Measurements from ENCODE around the gene FABP1. TPM values are rescaled to one million over a fixed set of nuclear protein-coding genes. Genes with fewer than 3 reads are reported as not detected.

The FABP1 gene
- total and polyA plus RNA-seq, 2 of the 8 experiments (the other 6 are each of a cell fraction or from before 2014, with no cell fraction given): 0.09 TPM; not detected in 1

GRCh38 chr2:88085602-88086001, 42.3 kb downstream of the FABP1 start:
- no peak overlapping the region for H4K8ac ChIP-seq (ENCODE audit: extremely low read depth, insufficient read depth, low read length)
- CTCF ChIA-PET (ENCODE audit: partially characterized antibody): interaction anchor here (0.7 to 2.7 kb wide), 3 partner anchors 12 to 25 kb away, joined by 3 to 16 read pairs (median 3); no protein-coding TSS in a partner anchor
- H2BK12ac ChIP-seq (ENCODE audit: low read depth, low read length): no peak overlapping the region
- no peak overlapping the region for H2BK5ac ChIP-seq (ENCODE audit: low read depth, low read length)
- no peak overlapping the region for H3K9ac ChIP-seq (replicated peaks in 1 of 4; ENCODE audit: extremely low read depth in 1 of 4, low read depth in 3 of 4, low read length in 3 of 4)
- peaks cover 1 to 6% (median 4%) of the 10 kb centered on the region in 4 experiments; a peak in 6 of 7 replicates for H3K4me1 ChIP-seq (replicated peaks in 1 of 4; ENCODE audit: control insufficient read depth in 3 of 4, insufficient read depth in 4 of 4, low read length in 3 of 4)
- H3K14ac ChIP-seq (ENCODE audit: insufficient read length): no peak overlapping the region
- no peak overlapping the region for H2AFZ ChIP-seq (ENCODE audit: low read length)
- 88% methylated on average over 5 of the region's 5 CpGs; no CpG with 5 or more reads in 1 of the 2 experiments for WGBS, 2 experiments (ENCODE audit: extremely low coverage in 1 of 2, insufficient coverage in 1 of 2, insufficient read length in 1 of 2, insufficient replicate concordance in 2 of 2, low coverage in 1 of 2, low lambda C conversion rate in 2 of 2, missing lambda C conversion rate in 1 of 2)
- no peak overlapping the region for H2AK5ac ChIP-seq (ENCODE audit: low read depth, low read length)
- no peaks in the 10 kb centered on the region for H3K79me1 ChIP-seq (ENCODE audit: low read depth, low read length)
- no peak overlapping the region for H3K27ac ChIP-seq (ENCODE audit: low read depth, low read length)
- H3K23ac ChIP-seq (ENCODE audit: insufficient read length): no peak overlapping the region
- TF ChIP-seq CBX5 (IDR thresholded peaks at IDR 0.05; ENCODE audit: low read depth, low read length): no peak
- no peak for TF ChIP-seq YY1 (IDR thresholded peaks at IDR 0.05; ENCODE audit: low read depth, low read length)
- no peak for TF ChIP-seq SRF (IDR thresholded peaks at IDR 0.05; ENCODE audit: low read depth, low read length)
- no peak for TF ChIP-seq PHF8 (conservative IDR thresholded peaks at IDR 0.05; ENCODE audit: low read depth, low read length)
- no peak for TF ChIP-seq NANOG (IDR thresholded peaks at IDR 0.05; ENCODE audit: insufficient read depth, low read depth, low read length, poor library complexity, severe bottlenecking)
- TF ChIP-seq BRCA1 (IDR thresholded peaks at IDR 0.05; ENCODE audit: low read depth, low read length): no peak
- TF ChIP-seq SP1 (IDR thresholded peaks at IDR 0.05; ENCODE audit: low read depth, low read length): no peak
- no peak for TF ChIP-seq POU5F1 (IDR thresholded peaks at IDR 0.05; ENCODE audit: low read depth, low read length)
- FAIRE-seq (no peak), DNase-seq (ENCODE audit: low read depth in 1 of 2, low spot score in 2 of 2) (no peak)
- no peak overlapping the region for H2BK20ac ChIP-seq (ENCODE audit: low read length)
- no peak overlapping the region for H3K4me2 ChIP-seq (ENCODE audit: insufficient read depth in 1 of 2, low read depth in 2 of 2, low read length in 2 of 2)
- peak overlapping the region; percentile 52 for H4K91ac ChIP-seq (replicated peaks; ENCODE audit: insufficient read length, low read length)
- no peaks in the 10 kb centered on the region for H3K9me3 ChIP-seq (ENCODE audit: insufficient read depth in 2 of 2, low read depth in 1 of 2, low read length in 1 of 2)
- H3K56ac ChIP-seq (replicated peaks; ENCODE audit: insufficient read length, low read depth, low read length): no peak overlapping the region
- 0 out of 2 replicates have a peak overlapping the region, but pooled peaks have one; percentile 3 for H3K18ac ChIP-seq (ENCODE audit: extremely low read depth, low read length)
- no peaks in the 10 kb centered on the region for H3K23me2 ChIP-seq (ENCODE audit: low read depth, low read length)
- H3K4ac ChIP-seq (replicated peaks; ENCODE audit: insufficient read length, low read depth, low read length): no peak overlapping the region
- no peak overlapping the region for H2BK120ac ChIP-seq (replicated peaks; ENCODE audit: low read depth, low read length)
- H4K5ac ChIP-seq (ENCODE audit: insufficient read length, low read depth, low read length): no peak overlapping the region
- H2BK15ac ChIP-seq (ENCODE audit: low read length): no peak overlapping the region
- no peaks in the 10 kb centered on the region for H3K27me3 ChIP-seq (replicated peaks in 1 of 4; ENCODE audit: control insufficient read depth in 3 of 4, extremely low read depth in 1 of 4, insufficient read depth in 3 of 4, low read length in 3 of 4)
- no peaks in the 10 kb centered on the region for H3K36me3 ChIP-seq (ENCODE audit: control insufficient read depth in 2 of 4, insufficient read depth in 4 of 4, low read length in 3 of 4)
- no peaks in the 10 kb centered on the region for H4K20me1 ChIP-seq (replicated peaks in 1 of 2; ENCODE audit: control insufficient read depth in 1 of 2, insufficient read depth in 2 of 2, low read length in 2 of 2)
- no peak overlapping the region for H3K4me3 ChIP-seq (ENCODE audit: extremely low read depth in 1 of 4, insufficient read depth in 2 of 4, low read depth in 3 of 4, low read length in 4 of 4)
- POLR2A ChIA-PET (ENCODE audit: partially characterized antibody): no interaction called here
- no peaks in the 10 kb centered on the region for H3K79me2 ChIP-seq (ENCODE audit: control insufficient read depth in 1 of 2, insufficient read depth in 2 of 2, low read length in 2 of 2)

All from H1 (cell line).